Breast epithelium (tissue), 4 donors: ENCODE results near the gene ST6GALNAC2. TPM values are rescaled to one million over a fixed set of nuclear protein-coding genes. Genes with fewer than 3 reads are reported as not detected.

Experiments
- DNase-seq, 2 donors: peaks; one replicate each; pipeline ENCODE4 v3.0.0-alpha.2; 2019; ENCODE audit warnings: low spot score in 2 of 2
- H3K27ac ChIP-seq, 2 donors: fragments of 200-600 bp; sonication (generic) in 1 of 2; one replicate each; pipeline ENCODE4 v1.5.1; 2016 to 2019; ENCODE audit warnings: mild to moderate bottlenecking in 1 of 2
- H3K27me3 ChIP-seq, 2 donors: fragments of 200-600 bp; sonication (generic) in 1 of 2; one replicate each; pipeline versions ENCODE4 v1.5.1 to v1.6.0; 2017 to 2019; ENCODE audit warnings: control low read depth in 1 of 2, mild to moderate bottlenecking in 1 of 2
- H3K36me3 ChIP-seq: fragments of 200-600 bp; one replicate; pipeline ENCODE4 v1.5.1; 2019
- H3K4me1 ChIP-seq, 2 donors: fragments of 200-600 bp; sonication (generic); one replicate each; pipeline ENCODE4 v1.5.1; 2016 to 2019; ENCODE audit warnings: control low read depth in 1 of 2
- H3K4me3 ChIP-seq, 3 donors: fragments of 200-600 bp; sonication (generic); 1 replicate in 2 of 3; 2 replicates in 1 of 3; pipeline ENCODE4 v1.5.1; 2016 to 2019; ENCODE audit warnings: mild to moderate bottlenecking in 3 of 3, moderate library complexity in 2 of 3
- H3K9me3 ChIP-seq, 2 donors: fragments of 200-600 bp; sonication (generic) in 1 of 2; one replicate each; pipeline ENCODE4 v1.5.1; 2016 to 2019; ENCODE audit warnings: control low read depth in 1 of 2
- POLR2A ChIP-seq: fragments of 450-650 bp; IDR thresholded peaks from one replicate; pipeline ENCODE4 v1.6.1; 2016; ENCODE audit warnings: antibody characterized with exemption, mild to moderate bottlenecking, moderate library complexity
- POLR2AphosphoS5 ChIP-seq, 3 donors: sonication (generic); formaldehyde crosslinking; IDR thresholded peaks; one replicate each; pipeline ENCODE4 v1.6.1; 2017; ENCODE audit warnings: antibody characterized with exemption in 3 of 3
- intact Hi-C: fragments of 100-400 bp; cut with DNase I; formaldehyde crosslinking; loops from one replicate; pipeline ENCODE4 v1.15.1; 2023; ENCODE audit warnings: low total_unique reads
- total RNA-seq, 3 donors: library from RNA; depleted of rRNA; stranded (reverse); fragments of >200 nt; gene quantifications; one replicate each; pipeline ENCODE4 v1.1.0, GENCODE V29; 2016
- TF ChIP-seq, protein P1 (sequence below), 3 donors: fragments of 450-650 bp; IDR thresholded peaks; one replicate each; pipeline ENCODE4 v1.5.1; 2016 to 2017; ENCODE audit warnings: antibody characterized with exemption in 3 of 3, mild to moderate bottlenecking in 3 of 3, moderate library complexity in 3 of 3

Gene ST6GALNAC2
- total RNA-seq, 3 donors from 2014 or later: 10.5 to 39.8 (median 12.0) TPM

DNA sequence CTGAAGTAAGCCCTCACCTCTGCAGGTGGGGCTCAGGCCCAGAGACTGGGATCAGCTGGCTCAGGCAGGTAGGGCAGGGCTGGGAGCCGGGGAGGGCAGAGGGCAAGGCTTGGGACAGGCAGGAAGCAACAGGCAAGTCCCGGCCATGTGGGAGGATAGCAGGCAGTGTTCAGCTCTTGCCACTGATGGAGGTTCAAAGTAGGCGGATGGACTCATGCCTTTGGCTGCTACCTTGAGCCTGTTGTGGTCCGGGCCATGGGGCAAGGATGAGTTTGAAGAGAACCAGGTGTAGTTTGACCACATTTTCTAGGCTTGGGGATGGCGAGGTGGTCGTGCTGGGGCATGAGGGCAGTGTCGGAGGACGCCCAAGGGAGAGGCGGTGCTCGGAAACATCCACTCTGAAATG is 43.1 kb downstream of the ST6GALNAC2 start:
- no peak for DNase-seq
- Histone ChIP-seq H3K9me3 (no peaks in the 10 kb centered on the region), H3K36me3 (no peaks in the 10 kb centered on the region), H3K4me1 (peaks cover 3 to 12% of the 10 kb centered on the region in 2 donors), H3K4me3 (no peak overlapping the region), H3K27ac (no peak overlapping the region), H3K27me3 (peaks cover 0 to 7% of the 10 kb centered on the region in 2 donors)
- intact Hi-C loops: no loop called here
- TF ChIP-seq POLR2A: no peak
- TF ChIP-seq, protein P1, sequence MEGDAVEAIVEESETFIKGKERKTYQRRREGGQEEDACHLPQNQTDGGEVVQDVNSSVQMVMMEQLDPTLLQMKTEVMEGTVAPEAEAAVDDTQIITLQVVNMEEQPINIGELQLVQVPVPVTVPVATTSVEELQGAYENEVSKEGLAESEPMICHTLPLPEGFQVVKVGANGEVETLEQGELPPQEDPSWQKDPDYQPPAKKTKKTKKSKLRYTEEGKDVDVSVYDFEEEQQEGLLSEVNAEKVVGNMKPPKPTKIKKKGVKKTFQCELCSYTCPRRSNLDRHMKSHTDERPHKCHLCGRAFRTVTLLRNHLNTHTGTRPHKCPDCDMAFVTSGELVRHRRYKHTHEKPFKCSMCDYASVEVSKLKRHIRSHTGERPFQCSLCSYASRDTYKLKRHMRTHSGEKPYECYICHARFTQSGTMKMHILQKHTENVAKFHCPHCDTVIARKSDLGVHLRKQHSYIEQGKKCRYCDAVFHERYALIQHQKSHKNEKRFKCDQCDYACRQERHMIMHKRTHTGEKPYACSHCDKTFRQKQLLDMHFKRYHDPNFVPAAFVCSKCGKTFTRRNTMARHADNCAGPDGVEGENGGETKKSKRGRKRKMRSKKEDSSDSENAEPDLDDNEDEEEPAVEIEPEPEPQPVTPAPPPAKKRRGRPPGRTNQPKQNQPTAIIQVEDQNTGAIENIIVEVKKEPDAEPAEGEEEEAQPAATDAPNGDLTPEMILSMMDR (IDR thresholded peaks at IDR 0.05): no peak
- TF ChIP-seq POLR2AphosphoS5 (IDR thresholded peaks at IDR 0.05): no peak

DNA sequence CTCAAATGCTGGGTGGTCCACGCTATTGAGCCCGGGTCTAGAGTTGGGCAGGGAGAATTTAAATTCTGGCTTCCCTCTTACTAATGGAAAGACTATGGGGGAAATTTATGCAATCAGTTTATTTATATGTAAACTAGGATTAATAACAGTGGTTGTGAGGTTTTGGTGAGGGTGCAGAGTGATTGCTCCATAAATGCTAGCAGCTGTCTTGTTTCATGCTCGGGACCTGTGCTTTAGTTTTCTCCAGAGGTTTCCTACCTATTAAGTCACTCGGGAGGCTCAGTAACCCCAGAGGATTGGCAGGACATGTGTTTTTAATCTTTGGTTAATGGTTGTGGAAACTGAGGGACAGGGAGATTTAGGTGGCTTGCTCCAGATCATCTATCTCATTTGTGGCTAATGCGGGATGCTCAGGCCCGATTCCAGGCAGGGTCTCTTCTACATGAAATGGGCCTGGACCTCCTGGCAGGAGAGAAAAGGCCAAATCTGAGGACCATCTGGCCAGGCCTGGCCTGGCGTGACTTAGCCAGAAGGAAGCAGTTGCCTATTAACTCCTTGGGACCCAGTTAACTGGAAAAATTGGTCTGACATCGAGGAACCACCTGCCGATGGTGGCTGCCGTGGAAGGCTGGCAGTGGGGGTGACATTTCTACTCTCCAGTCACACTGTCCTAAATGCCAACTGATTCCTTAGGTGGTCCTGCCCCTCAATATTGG is 43.8 kb downstream of the ST6GALNAC2 start:
- H3K4me1 ChIP-seq: peaks cover 3 to 12% of the 10 kb centered on the region in 2 donors

DNA sequence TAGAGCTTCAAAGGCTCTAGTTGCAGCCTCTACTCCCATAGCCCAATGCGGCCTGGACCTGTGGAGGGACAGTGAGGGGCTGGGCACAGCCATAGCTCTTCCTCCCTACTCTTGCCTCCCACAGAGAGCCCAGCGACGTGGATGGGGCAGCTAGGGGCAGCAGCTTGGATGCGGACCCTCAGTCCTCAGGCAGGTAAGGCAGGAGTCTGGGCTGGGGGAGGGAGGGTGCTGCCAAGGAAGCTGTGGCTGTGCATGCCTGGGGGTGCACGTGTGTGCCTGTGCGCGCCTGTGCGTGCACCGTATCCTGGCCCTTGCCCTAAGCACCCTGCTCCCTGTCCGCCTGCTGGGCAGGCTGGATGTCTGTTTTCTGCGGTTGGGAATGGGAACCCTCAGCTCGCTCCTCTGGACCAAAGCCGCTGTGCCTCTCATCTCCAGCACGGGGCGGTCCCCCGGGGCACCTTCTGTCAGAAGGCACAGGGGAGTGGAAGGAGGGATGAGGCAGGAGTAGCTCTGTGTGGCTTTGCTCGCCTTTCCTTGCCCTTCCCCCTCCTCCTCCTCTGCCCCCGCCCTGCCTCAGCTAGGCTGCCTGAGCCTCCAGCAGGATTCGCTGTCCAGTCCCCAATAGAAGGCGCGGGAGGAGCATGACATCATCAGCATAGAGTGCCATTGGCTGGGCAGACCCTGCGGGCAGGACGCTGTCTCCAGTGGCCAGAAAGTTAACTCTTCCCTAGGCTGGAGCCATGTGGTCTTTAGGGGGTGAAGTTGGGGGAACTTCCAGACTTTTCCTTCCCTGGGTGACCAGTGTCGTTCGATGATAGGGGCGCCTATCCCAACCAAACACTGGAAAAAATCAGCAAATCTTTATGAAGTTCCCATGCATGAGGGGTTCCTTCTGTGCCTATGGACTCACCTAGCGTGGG is 45.0 kb downstream of the ST6GALNAC2 start:
- Histone ChIP-seq H3K27ac (peak overlapping the region; percentile 43 to 82), H3K4me3 (peak overlapping the region; percentile 8 to 62 (median 43)), H3K27me3 (peaks cover 0 to 7% of the 10 kb centered on the region in 2 donors), H3K36me3 (no peaks in the 10 kb centered on the region), H3K9me3 (no peaks in the 10 kb centered on the region), H3K4me1 (peaks cover 3 to 8% of the 10 kb centered on the region in 2 donors)
- TF ChIP-seq, protein P1 (IDR thresholded peaks at IDR 0.05): peak in 2 of 3 donors; percentile 26 to 27
- TF ChIP-seq POLR2A: no peak
- peak; percentile 62 to 76 (median 72) for TF ChIP-seq POLR2AphosphoS5 (IDR thresholded peaks at IDR 0.05)
- intact Hi-C loops: no loop called here
- peak; percentile 93 to 94 for DNase-seq

More for the DNA sequence above, 43.8 kb downstream of the ST6GALNAC2 start:
- intact Hi-C loops: no loop called here
- Histone ChIP-seq H3K9me3 (no peaks in the 10 kb centered on the region), H3K27me3 (peaks cover 0 to 7% of the 10 kb centered on the region in 2 donors), H3K36me3 (no peaks in the 10 kb centered on the region), H3K4me3 (no peak overlapping the region), H3K27ac (no peak overlapping the region)
- no peak for TF ChIP-seq POLR2A
- no peak for TF ChIP-seq POLR2AphosphoS5 (IDR thresholded peaks at IDR 0.05)
- TF ChIP-seq, protein P1 (IDR thresholded peaks at IDR 0.05): no peak
- DNase-seq: no peak

DNA sequence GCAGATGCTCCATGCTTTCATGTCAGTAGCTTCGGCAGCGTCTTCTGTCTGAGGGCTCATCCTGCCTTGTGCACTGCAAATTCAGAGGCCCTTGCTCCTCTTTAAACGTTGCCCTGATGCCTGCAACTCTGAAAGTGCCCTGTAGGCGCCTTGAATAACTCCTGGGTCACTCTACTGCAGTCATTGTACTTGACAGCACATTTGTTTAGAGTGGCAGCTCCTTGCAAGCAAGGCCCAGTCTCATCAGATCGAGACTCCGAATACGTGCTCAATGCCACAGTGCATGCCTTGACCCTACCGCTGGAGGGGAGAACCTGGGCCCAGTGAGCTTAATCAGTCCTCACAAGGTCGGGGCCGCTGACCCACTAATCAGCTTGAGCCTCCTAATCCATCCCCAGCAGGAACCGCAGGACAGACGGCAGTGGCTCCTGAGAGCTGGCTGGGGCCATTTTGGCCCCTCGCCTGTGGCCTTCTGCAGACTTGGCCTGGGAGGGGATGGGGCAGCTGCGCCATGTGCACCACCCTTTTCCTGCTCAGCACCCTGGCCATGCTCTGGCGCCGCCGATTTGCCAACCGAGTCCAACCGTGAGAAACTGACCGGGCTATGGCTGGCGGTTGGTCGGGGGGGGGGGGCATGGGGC is 45.9 kb downstream of the ST6GALNAC2 start, which contains the start of gene PRCD:
TSS of gene PRCD (plus strand) at position 414 of the 641 bp plus-strand sequence. CDS start at position 512, 98 bp downstream.
- Histone ChIP-seq H3K9me3 (no peaks in the 10 kb centered on the region), H3K36me3 (no peaks in the 10 kb centered on the region), H3K27ac (peak within 1 kb of the TSS; percentile 43 to 92), H3K4me1 (peaks cover 1 to 8% of the 10 kb centered on the region in 2 donors), H3K27me3 (peaks cover 0 to 7% of the 10 kb centered on the region in 2 donors), H3K4me3 (peak within 1 kb of the TSS; percentile 43 to 86 (median 48))
- TF ChIP-seq POLR2AphosphoS5 (IDR thresholded peaks at IDR 0.05): no peak
- TF ChIP-seq, protein P1 (IDR thresholded peaks at IDR 0.05): no peak
- no peak for TF ChIP-seq POLR2A
- no peak for DNase-seq
- intact Hi-C loops: loop anchor here (10.0 kb wide), 1 partner anchor 155 kb away; no protein-coding TSS in a partner anchor
